Kidney (tissue), 14 donors: ENCODE data around the gene ITPKC. TPM values are rescaled to one million over a fixed set of nuclear protein-coding genes. Genes with fewer than 3 reads are reported as not detected.

Source experiments
- DNase-seq, 5 donors: peaks; one replicate each; pipeline ENCODE4 v3.0.0-alpha.2; 2013 to 2020
- FAIRE-seq: peaks from 2 replicates; lab custom pipeline; 2012; peaks lifted over from hg19 to GRCh38; lab: Jason Lieb, UNC
- H3K27ac ChIP-seq, 2 donors: one replicate each; pipeline ENCODE4 v1.7.0; 2013; ENCODE audit warnings: low read depth in 2 of 2, low read length in 2 of 2, inconsistent platforms in 1 of 2
- H3K27me3 ChIP-seq: one replicate; pipeline ENCODE4 v1.7.1; 2013; ENCODE audit warnings: low read length, inconsistent platforms; ENCODE audit not compliant: control insufficient read depth, insufficient read depth
- H3K36me3 ChIP-seq, 3 donors: one replicate each; pipeline versions ENCODE4 v1.7.0 to v1.7.1; 2013; ENCODE audit warnings: low read length in 3 of 3, control low read depth in 1 of 3, inconsistent platforms in 1 of 3; ENCODE audit not compliant: insufficient read depth in 3 of 3, control insufficient read depth in 2 of 3
- H3K4me1 ChIP-seq, 3 donors: one replicate each; pipeline versions ENCODE4 v1.7.0 to v1.7.1; 2013; ENCODE audit warnings: low read length in 3 of 3, inconsistent platforms in 1 of 3, low read depth in 1 of 3; ENCODE audit not compliant: control insufficient read depth in 2 of 3, insufficient read depth in 2 of 3
- H3K4me3 ChIP-seq, 3 donors: one replicate each; pipeline versions ENCODE4 v1.7.0 to v1.8.1; 2013; ENCODE audit warnings: low read length in 3 of 3, control low read depth in 1 of 3, inconsistent platforms in 1 of 3
- H3K9ac ChIP-seq, 3 donors: one replicate each; pipeline versions ENCODE4 v1.7.0 to v1.7.1; 2013; ENCODE audit warnings: low read length in 3 of 3, control low read depth in 1 of 3, inconsistent platforms in 1 of 3
- H3K9me3 ChIP-seq, 3 donors: one replicate each; pipeline versions ENCODE4 v1.7.0 to v1.7.1; 2013; ENCODE audit warnings: low read length in 3 of 3, control low read depth in 1 of 3, inconsistent platforms in 1 of 3; ENCODE audit not compliant: control insufficient read depth in 2 of 3, insufficient read depth in 1 of 3
- intact Hi-C: fragments of 100-400 bp; cut with DNase I; formaldehyde crosslinking; loops from one replicate; pipeline ENCODE4 v1.11.1; 2022
- polyA plus RNA-seq: library from polyadenylated mRNA; stranded (reverse); fragments of 350-450 nt; fragmentation: Illumina TruSeq; extraction: RNeasy Lipid Tissue Mini Kit (QIAGEN cat#74804); gene quantifications from one replicate; pipeline ENCODE4 v1.2.3, GENCODE V29; 2014; ENCODE audit warnings: low read depth, low replicate concordance; ENCODE audit not compliant: insufficient read depth
- total RNA-seq: library from RNA; stranded (reverse); fragmentation: NEBNext Ultra II Directional; extraction: Animal tissue kit (Norgen Biotek cat#: 25700); gene quantifications from one replicate; pipeline ENCODE4 v1.2.1, GENCODE V29; 2021
- TF ChIP-seq, protein P1 (sequence below): IDR thresholded peaks from 3 replicates; pipeline ENCODE4 v1.5.1; 2012; ENCODE audit warnings: mild to moderate bottlenecking, moderate library complexity, borderline replicate concordance; ENCODE audit not compliant: insufficient read depth; ENCODE audit errors: extremely low read depth
- donor health status: control.
- donor health status: control.
- donor health status: control.
- donor health status: control.
- donor health status: control.
- donor health status: DM: yes; HTN: yes; CAD: no.
- donor health status: Normal renal cell carcinoma (clear cell type).

The ITPKC gene
- total and polyA plus RNA-seq, 2 donors from 2014 or later = 14.3 to 27.9 TPM

DNA sequence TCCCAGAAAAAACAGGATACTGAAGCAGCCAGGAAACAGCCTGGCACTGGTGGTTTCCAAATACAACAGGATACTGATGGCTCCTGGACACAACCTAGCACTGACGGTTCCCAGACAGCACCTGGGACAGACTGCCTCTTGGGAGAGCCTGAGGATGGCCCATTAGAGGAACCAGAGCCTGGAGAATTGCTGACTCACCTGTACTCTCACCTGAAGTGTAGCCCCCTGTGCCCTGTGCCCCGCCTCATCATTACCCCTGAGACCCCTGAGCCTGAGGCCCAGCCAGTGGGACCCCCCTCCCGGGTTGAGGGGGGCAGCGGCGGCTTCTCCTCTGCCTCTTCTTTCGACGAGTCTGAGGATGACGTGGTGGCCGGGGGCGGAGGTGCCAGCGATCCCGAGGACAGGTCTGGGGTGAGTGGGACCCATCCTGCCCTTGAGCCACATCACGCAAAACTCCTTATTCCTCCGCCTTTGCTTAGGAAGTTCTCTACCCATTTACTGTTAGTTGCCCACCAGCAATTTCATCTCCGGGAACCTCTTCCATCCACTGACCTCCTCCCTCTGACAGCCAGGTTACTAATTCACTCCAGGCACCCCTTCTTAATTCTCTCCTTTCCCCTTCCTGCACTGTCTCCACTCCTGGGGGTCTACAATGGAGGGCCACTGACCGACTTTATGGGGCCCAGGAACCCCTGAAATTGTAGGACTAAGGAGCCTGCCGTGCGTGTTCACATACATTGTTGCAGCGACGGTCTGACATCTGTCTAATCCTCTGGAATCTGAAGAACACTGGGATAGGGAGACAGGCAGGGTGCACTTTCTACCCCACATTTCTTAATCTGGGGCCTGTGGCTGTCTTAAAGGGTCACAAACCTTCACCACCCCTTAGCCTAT lies 1.2 kb downstream of the ITPKC start:
- no peaks in the 10 kb centered on the region for H3K9me3 ChIP-seq
- FAIRE-seq (no peak), DNase-seq (peak in 3 of 5 donors; percentile 26 to 89 (median 61))
- H3K4me1 ChIP-seq = peaks cover 3 to 41% (median 22%) of the 10 kb centered on the region in 3 donors
- H3K4me3 ChIP-seq = peak overlapping the region; percentile 82 to 99 (median 83)
- intact Hi-C loops = no loop called here
- H3K27ac ChIP-seq = peak overlapping the region; percentile 95 to 98
- H3K27me3 ChIP-seq = no peaks in the 10 kb centered on the region
- no peaks in the 10 kb centered on the region for H3K36me3 ChIP-seq
- peak overlapping the region; percentile 81 to 99 (median 82) for H3K9ac ChIP-seq
- TF ChIP-seq, protein P1, sequence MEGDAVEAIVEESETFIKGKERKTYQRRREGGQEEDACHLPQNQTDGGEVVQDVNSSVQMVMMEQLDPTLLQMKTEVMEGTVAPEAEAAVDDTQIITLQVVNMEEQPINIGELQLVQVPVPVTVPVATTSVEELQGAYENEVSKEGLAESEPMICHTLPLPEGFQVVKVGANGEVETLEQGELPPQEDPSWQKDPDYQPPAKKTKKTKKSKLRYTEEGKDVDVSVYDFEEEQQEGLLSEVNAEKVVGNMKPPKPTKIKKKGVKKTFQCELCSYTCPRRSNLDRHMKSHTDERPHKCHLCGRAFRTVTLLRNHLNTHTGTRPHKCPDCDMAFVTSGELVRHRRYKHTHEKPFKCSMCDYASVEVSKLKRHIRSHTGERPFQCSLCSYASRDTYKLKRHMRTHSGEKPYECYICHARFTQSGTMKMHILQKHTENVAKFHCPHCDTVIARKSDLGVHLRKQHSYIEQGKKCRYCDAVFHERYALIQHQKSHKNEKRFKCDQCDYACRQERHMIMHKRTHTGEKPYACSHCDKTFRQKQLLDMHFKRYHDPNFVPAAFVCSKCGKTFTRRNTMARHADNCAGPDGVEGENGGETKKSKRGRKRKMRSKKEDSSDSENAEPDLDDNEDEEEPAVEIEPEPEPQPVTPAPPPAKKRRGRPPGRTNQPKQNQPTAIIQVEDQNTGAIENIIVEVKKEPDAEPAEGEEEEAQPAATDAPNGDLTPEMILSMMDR = no peak

DNA sequence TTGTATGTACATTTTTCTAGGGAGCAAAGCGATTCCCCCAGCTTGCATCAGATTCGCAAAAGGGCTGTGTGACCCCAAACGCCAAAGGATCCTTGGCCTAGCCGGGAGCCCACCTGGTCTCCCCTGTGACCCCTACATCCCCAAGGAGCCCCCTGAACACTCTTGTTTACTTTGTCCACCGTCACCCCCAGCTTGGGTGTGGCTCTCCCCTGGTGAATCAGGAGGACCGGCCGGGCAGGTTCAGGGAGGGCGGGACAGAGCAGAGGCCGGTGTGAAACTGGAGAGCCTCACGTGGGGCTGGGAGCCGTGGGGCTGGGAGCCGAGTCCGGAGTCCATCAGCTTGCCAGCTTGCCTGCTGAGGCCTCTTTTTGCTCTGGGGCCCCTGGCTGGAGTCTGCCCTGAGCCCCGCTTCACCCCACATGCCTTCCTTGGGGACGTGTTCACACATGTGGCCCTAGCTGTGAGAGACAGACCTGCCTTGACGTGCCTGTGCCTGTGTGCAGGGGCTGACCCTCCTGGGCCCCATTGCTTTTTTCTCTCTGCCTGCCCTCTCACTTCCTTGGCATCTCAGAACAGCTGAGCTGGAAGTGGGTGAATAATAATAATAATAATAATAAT lies 2.0 kb downstream of the ITPKC start:
- Histone ChIP-seq H3K9ac (peak overlapping the region; percentile 22 to 99 (median 81)), H3K9me3 (no peaks in the 10 kb centered on the region), H3K27ac (peak overlapping the region; percentile 95 to 98), H3K27me3 (no peaks in the 10 kb centered on the region), H3K36me3 (peaks cover 0 to 5% (median 3%) of the 10 kb centered on the region in 3 donors), H3K4me1 (peaks cover 3 to 41% (median 22%) of the 10 kb centered on the region in 3 donors), H3K4me3 (peak overlapping the region; percentile 62 to 99 (median 83))
- TF ChIP-seq, protein P1 = no peak
- peak; percentile 64 to 93 (median 78) for DNase-seq
- intact Hi-C loops = no loop called here
- FAIRE-seq = no peak

DNA sequence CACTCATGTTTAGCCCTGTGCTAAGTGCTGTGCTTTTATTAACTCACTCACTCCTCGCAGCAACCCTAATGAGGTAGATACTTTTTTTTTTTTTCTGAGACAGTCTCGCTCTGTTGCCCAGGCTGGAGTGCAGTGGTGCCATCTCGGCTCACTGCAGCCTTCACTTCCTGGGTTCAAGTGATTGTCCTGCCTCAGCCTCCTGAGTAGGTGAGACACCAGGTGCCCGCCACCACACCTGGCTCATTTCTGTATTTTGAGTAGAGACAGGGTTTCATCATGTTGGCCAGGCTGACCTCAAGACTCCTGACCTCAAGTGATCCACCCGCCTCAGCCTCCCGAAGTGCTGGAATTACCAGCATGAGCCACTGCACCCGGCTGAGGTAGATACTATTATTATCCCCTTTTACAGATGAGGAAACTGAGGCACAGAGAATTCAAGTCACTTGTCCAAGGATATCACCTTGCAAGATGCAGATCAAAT lies 2.5 kb downstream of the ITPKC start:
- Histone ChIP-seq H3K9me3 (no peaks in the 10 kb centered on the region), H3K36me3 (peaks cover 0 to 8% (median 3%) of the 10 kb centered on the region in 3 donors), H3K27ac (peak overlapping the region; percentile 78 to 95), H3K9ac (peak overlapping the region in 1 of 3 donors; percentile 55), H3K4me3 (peak overlapping the region; percentile 17 to 99 (median 83)), H3K27me3 (no peaks in the 10 kb centered on the region), H3K4me1 (peaks cover 3 to 37% (median 22%) of the 10 kb centered on the region in 3 donors)
- DNase-seq (peak in 1 of 5 donors; percentile 18), FAIRE-seq (no peak)
- TF ChIP-seq, protein P1 = no peak
- intact Hi-C loops = no loop called here
